OCI-LY1 (cell line): ENCODE measurements around the gene STK32C.

Source experiments
- H2AFZ ChIP-seq: fragments of 200-600 bp; sonication (generic), shearing (Covaris generic); 2 replicates; pipeline ENCODE4 v1.6.0; 2014; ENCODE audit warnings: antibody characterized with exemption, mild to moderate bottlenecking, low read length
- H3F3A ChIP-seq: fragments of 200-600 bp; sonication (generic), shearing (Covaris generic); 2 replicates; pipeline ENCODE4 v1.6.0; 2014; ENCODE audit warnings: mild to moderate bottlenecking, antibody characterized with exemption, low read length, moderate library complexity; ENCODE audit not compliant: insufficient read depth
- H3K27ac ChIP-seq: fragments of 200-600 bp; sonication (generic); 2 replicates; pipeline ENCODE4 v1.5.1; 2014; ENCODE audit warnings: low read length, mixed run types, mild to moderate bottlenecking, low read depth; ENCODE audit not compliant: poor library complexity, severe bottlenecking
- H3K27me3 ChIP-seq: fragments of 200-600 bp; sonication (generic); 2 replicates; pipeline ENCODE4 v1.6.0; 2014; ENCODE audit warnings: antibody characterized with exemption, mild to moderate bottlenecking, low read length, moderate library complexity; ENCODE audit not compliant: insufficient read depth
- H3K36me3 ChIP-seq: fragments of 200-600 bp; sonication (generic); 2 replicates; pipeline ENCODE4 v1.6.1; 2014; ENCODE audit warnings: mild to moderate bottlenecking, antibody characterized with exemption, low read length, moderate library complexity, mixed read lengths; ENCODE audit not compliant: insufficient read depth
- H3K4me1 ChIP-seq: fragments of 200-600 bp; sonication (generic); 2 replicates; pipeline ENCODE4 v1.5.1; 2014; ENCODE audit warnings: mild to moderate bottlenecking, low read length, moderate library complexity; ENCODE audit not compliant: insufficient read depth, severe bottlenecking
- H3K4me2 ChIP-seq: fragments of 200-600 bp; sonication (generic), shearing (Covaris generic); 2 replicates; pipeline ENCODE4 v1.6.1; 2014; ENCODE audit warnings: low read length
- H3K4me3 ChIP-seq: fragments of 200-600 bp; sonication (generic); 2 replicates; pipeline ENCODE4 v1.5.1; 2014; ENCODE audit warnings: low read length, low read depth, mild to moderate bottlenecking, mixed read lengths; ENCODE audit not compliant: poor library complexity, severe bottlenecking
- H3K79me2 ChIP-seq: fragments of 200-600 bp; shearing (Covaris generic); 2 replicates; pipeline ENCODE4 v1.6.1; 2016; ENCODE audit warnings: mixed run types, low read length, mixed read lengths; ENCODE audit not compliant: insufficient read depth
- H3K9ac ChIP-seq: fragments of 200-600 bp; sonication (generic), shearing (Covaris generic); 2 replicates; pipeline ENCODE4 v1.6.1; 2014; ENCODE audit warnings: mild to moderate bottlenecking, low read length, mixed read lengths
- H3K9me2 ChIP-seq: fragments of 200-600 bp; sonication (generic), shearing (Covaris generic); 2 replicates; pipeline ENCODE4 v1.6.1; 2014; ENCODE audit warnings: low read depth, mild to moderate bottlenecking, low read length, mixed read lengths
- H3K9me3 ChIP-seq: fragments of 200-600 bp; shearing (Covaris generic); 2 replicates; pipeline ENCODE4 v1.6.1; 2014; ENCODE audit warnings: low read length, mixed read lengths
- H4K20me1 ChIP-seq: fragments of 200-600 bp; sonication (generic), shearing (Covaris generic); 2 replicates; pipeline ENCODE4 v1.6.0; 2016; ENCODE audit warnings: mild to moderate bottlenecking, low read length; ENCODE audit not compliant: insufficient read depth
- EZH2 ChIP-seq: fragments of 200-600 bp; sonication (generic), shearing (Covaris generic); IDR thresholded peaks from 2 replicates; pipeline ENCODE4 v1.8.0; 2017; ENCODE audit warnings: borderline replicate concordance, mixed run types, mild to moderate bottlenecking, antibody characterized with exemption, low read length, moderate library complexity, mixed read lengths
- TF ChIP-seq, protein P1 (sequence below): fragments of 200-600 bp; sonication (generic), shearing (Covaris generic); IDR thresholded peaks from 2 replicates; pipeline ENCODE4 v1.5.1; 2017; ENCODE audit warnings: mild to moderate bottlenecking, antibody characterized with exemption, low read length, moderate library complexity, mixed read lengths

The STK32C gene

DNA sequence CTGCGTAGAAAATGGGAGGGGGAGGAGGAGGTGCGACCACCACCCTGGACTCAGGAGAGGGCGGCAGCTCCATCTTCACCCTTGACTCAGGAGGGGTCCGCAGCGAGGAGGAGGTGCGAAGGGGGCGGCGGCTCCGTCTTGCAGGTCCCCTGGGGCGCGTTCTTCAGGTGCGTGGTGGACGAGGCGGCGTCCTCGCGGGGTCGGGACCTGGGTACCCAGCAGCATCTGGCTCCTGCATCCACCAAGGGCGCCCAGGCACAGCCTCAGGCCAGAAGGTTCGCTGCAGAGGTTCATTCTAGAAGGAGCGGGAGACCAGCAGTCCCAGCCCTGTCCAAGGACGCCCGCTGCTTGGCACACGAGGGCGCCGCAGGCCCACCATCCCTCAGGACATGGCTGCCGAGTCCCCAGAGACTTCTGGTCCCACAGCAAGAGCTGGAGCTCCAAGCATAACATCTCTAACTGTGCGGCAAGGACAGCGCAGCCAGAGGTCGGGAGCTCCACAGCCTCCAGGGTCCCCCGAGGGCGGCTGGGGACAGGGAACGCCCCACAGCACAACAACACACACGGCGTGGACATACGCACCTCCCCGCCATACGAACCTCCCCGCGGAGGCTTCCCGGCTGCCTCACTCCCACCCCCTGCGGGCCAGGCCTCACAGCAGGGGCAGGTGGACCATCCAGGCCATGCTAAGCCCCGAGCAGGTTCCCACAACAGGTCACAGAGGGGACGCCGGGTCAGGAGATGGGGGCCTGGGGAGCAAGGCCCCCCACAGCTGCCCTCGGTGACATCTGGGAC, 137.8 kb downstream of the STK32C start:
- H3K9ac ChIP-seq = no peak overlapping the region
- no peak overlapping the region for H3K4me2 ChIP-seq
- H3K36me3 ChIP-seq = no peaks in the 10 kb centered on the region
- no peak overlapping the region for H2AFZ ChIP-seq
- TF ChIP-seq, protein P1, sequence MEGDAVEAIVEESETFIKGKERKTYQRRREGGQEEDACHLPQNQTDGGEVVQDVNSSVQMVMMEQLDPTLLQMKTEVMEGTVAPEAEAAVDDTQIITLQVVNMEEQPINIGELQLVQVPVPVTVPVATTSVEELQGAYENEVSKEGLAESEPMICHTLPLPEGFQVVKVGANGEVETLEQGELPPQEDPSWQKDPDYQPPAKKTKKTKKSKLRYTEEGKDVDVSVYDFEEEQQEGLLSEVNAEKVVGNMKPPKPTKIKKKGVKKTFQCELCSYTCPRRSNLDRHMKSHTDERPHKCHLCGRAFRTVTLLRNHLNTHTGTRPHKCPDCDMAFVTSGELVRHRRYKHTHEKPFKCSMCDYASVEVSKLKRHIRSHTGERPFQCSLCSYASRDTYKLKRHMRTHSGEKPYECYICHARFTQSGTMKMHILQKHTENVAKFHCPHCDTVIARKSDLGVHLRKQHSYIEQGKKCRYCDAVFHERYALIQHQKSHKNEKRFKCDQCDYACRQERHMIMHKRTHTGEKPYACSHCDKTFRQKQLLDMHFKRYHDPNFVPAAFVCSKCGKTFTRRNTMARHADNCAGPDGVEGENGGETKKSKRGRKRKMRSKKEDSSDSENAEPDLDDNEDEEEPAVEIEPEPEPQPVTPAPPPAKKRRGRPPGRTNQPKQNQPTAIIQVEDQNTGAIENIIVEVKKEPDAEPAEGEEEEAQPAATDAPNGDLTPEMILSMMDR = no peak
- TF ChIP-seq EZH2 = no peak
- no peaks in the 10 kb centered on the region for H3K79me2 ChIP-seq
- no peaks in the 10 kb centered on the region for H3F3A ChIP-seq
- H3K9me3 ChIP-seq = no peaks in the 10 kb centered on the region
- H3K4me1 ChIP-seq = no peaks in the 10 kb centered on the region
- H3K27ac ChIP-seq = no peak overlapping the region
- no peaks in the 10 kb centered on the region for H4K20me1 ChIP-seq
- no peaks in the 10 kb centered on the region for H3K9me2 ChIP-seq
- H3K27me3 ChIP-seq = peaks cover 6% of the 10 kb centered on the region; the same call in 1 of the 2 replicates
- no peak overlapping the region for H3K4me3 ChIP-seq

DNA sequence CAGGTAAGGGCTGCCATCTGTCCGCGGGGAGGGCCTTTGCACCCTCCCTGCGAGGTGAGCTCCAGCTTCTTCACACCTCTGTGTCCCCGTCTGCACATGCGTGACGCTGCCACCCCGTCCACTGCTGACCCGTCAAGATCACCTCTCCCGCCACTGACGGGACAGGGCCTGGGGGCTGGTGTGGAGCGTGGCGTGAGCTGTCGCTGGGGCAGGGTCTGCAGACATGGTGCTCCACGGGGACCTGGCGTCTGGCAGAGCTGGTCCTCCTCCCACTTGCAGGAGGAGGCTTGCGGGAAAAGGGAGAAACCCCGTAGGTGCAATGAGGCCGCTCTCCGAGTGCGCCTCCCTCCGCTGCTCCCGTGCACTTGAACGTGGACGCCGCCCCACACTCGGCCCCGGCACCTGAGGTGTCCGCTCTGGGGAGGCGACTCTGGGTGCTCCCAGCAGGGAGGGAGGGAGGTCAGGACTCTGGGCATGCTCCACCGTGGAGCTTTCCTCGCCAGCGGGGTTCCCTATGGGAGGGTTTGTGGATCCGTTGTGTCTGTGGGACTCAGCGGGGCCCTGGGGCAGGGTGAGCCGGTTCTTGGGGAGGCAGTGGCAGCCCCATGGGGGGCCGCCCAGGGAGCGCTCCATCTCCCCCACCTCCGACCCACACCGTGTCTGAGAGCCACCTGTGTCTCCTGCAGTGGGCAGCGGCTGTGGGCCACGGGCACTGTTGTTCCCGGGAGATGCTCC, 138.6 kb downstream of the STK32C start:
- TF ChIP-seq, protein P1 = no peak
- TF ChIP-seq EZH2 = no peak
- no peak overlapping the region for H3K4me2 ChIP-seq

DNA sequence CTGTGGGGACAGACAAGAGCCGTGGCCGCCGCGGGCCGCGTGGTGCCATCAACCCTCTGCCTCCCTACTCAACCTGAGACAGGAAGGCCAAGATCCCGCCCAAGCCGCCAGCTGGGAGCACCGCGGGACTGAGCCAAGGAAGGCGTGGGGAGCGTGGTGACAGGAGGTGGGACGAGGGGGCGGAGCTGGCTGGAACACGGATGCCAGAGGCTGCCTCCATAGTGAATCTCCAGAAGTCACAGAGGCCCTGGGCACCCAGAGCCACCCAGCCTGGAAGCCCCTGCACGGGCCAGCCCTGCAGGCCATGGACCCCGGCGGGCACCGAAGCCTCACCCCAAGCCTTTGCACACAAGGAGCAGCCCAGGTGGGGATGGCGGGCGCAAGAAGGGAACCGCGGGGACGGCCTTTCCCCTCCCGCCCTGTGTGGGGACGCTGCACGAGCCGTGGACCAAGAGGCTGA, 139.1 kb downstream of the STK32C start:
- no peak overlapping the region for H3K4me3 ChIP-seq
- no peaks in the 10 kb centered on the region for H3K9me2 ChIP-seq
- no peaks in the 10 kb centered on the region for H3F3A ChIP-seq
- no peak overlapping the region for H3K4me2 ChIP-seq
- no peak overlapping the region for H2AFZ ChIP-seq
- H3K27ac ChIP-seq = no peak overlapping the region
- peaks cover 8% of the 10 kb centered on the region; the same call in 1 of the 2 replicates for H3K27me3 ChIP-seq
- no peak overlapping the region for H3K9ac ChIP-seq
- H4K20me1 ChIP-seq = no peaks in the 10 kb centered on the region
- no peaks in the 10 kb centered on the region for H3K9me3 ChIP-seq
- no peaks in the 10 kb centered on the region for H3K79me2 ChIP-seq
- H3K4me1 ChIP-seq = no peaks in the 10 kb centered on the region
- H3K36me3 ChIP-seq = no peaks in the 10 kb centered on the region
- no peak for TF ChIP-seq EZH2
- TF ChIP-seq, protein P1 = no peak

More for the DNA sequence above, 138.6 kb downstream of the STK32C start:
- Histone ChIP-seq H3K27me3 (peaks cover 8% of the 10 kb centered on the region; the same call in 1 of the 2 replicates), H3K4me3 (no peak overlapping the region), H4K20me1 (no peaks in the 10 kb centered on the region), H3F3A (no peaks in the 10 kb centered on the region), H3K4me1 (no peaks in the 10 kb centered on the region), H3K9me2 (no peaks in the 10 kb centered on the region), H2AFZ (no peak overlapping the region), H3K27ac (no peak overlapping the region), H3K36me3 (no peaks in the 10 kb centered on the region), H3K9me3 (no peaks in the 10 kb centered on the region), H3K9ac (no peak overlapping the region), H3K79me2 (no peaks in the 10 kb centered on the region)
